PC-9 (cell line): ENCODE data around the gene SSBP2.

ENCODE experiments used
- EZH2 ChIP-seq: fragments of 200-600 bp; sonication (generic); IDR thresholded peaks from 2 replicates; pipeline ENCODE4 v1.8.0; 2017; ENCODE audit warnings: antibody characterized with exemption, low read depth
- TF ChIP-seq, protein P1 (sequence below): fragments of 200-600 bp; sonication (generic); conservative IDR thresholded peaks from 2 replicates; pipeline ENCODE4 v1.6.1; 2017; ENCODE audit warnings: mixed run types, antibody characterized with exemption, mild to moderate bottlenecking, moderate library complexity

DNA sequence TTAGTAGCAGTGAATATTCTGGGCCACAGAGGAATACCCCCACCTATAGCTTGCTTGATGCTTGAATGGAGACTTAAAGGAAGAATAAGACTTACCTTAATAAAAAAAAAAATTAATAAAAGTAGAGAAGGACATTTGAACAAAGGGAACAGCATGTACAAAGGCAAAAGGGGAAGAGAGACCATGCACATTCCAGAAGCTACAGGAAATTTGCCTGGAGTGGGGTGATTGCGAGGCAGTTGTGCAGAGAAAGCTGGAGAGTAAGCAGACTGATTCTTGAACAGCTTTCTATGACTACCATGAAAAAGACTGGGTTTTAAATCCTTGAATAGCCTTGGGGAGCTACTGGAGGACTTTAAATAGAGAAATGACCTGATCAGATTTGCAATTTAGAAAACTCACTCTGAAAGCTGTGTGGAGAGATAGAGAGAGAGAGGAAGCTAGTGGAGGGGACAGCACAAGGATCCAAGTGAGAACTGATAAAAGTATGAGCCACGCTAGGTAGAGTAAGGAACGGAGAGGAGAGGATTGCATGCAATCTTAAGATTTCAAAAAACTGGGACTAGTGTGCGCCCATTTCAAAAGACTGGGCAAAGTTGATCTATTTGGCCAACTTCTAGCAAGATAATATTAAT, 12.5 kb upstream of the SSBP2 start:
- TF ChIP-seq, protein P1, sequence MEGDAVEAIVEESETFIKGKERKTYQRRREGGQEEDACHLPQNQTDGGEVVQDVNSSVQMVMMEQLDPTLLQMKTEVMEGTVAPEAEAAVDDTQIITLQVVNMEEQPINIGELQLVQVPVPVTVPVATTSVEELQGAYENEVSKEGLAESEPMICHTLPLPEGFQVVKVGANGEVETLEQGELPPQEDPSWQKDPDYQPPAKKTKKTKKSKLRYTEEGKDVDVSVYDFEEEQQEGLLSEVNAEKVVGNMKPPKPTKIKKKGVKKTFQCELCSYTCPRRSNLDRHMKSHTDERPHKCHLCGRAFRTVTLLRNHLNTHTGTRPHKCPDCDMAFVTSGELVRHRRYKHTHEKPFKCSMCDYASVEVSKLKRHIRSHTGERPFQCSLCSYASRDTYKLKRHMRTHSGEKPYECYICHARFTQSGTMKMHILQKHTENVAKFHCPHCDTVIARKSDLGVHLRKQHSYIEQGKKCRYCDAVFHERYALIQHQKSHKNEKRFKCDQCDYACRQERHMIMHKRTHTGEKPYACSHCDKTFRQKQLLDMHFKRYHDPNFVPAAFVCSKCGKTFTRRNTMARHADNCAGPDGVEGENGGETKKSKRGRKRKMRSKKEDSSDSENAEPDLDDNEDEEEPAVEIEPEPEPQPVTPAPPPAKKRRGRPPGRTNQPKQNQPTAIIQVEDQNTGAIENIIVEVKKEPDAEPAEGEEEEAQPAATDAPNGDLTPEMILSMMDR = no peak
- no peak for TF ChIP-seq EZH2
